ENCODE measurements around the gene STKLD1.
A peak's percentile ranks its signal among the peaks of the same experiment; 100 is the strongest.
"Not testable (repeated sequence)": the region's sequence is repeated elsewhere in the genome, so short reads cannot be mapped to it uniquely, and the experiment has no call there.

The STKLD1 gene

GRCh38 chr9:133436681-133437080 lies 60.5 kb downstream of the STKLD1 start:
- DNase-seq, result no peak

DNA sequence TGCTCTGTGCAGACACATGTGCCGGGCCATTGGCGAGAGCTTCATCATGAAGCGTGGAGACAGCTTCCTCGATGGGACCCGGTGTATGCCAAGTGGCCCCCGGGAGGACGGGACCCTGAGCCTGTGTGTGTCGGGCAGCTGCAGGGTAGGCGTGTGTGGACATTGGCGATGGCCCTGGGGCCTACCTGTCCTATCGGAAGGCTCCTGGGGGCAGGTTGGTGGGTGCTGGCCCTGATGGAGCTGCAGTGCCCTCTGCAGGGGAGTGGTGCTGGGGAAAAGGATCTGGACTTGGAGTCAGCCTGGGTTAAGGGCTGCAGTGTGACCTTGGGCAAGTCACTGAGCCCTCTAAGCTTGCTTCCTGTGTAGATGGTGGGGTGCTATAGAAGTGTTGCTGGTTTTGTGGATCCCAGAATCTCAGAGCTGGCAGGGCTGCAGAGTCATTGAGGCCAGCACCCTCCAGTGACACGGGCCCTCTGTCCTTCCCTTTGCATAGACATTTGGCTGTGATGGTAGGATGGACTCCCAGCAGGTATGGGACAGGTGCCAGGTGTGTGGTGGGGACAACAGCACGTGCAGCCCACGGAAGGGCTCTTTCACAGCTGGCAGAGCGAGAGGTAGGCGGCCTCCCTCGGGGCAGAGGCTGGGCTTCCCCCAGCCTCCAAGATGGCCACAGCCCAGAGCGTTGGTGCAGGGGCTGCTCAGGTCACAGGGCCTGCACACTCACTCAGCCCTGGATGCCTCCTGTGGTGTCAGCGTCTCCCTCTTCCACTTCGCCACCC lies 61.8 kb downstream of the STKLD1 start:
- DNase-seq, result no peak

- no peak for DNase-seq
Observed at GRCh38 chr9:133439337-133439736, 63.2 kb downstream of the STKLD1 start.

GRCh38 chr9:133440874-133441273 lies 64.7 kb downstream of the STKLD1 start:
- DNase-seq, result no peak

- DNase-seq, result no peak
Observed at GRCh38 chr9:133441571-133441970, 65.4 kb downstream of the STKLD1 start.

- DNase-seq, result no peak
Observed at GRCh38 chr9:133443248-133443647, 67.1 kb downstream of the STKLD1 start.

DNA sequence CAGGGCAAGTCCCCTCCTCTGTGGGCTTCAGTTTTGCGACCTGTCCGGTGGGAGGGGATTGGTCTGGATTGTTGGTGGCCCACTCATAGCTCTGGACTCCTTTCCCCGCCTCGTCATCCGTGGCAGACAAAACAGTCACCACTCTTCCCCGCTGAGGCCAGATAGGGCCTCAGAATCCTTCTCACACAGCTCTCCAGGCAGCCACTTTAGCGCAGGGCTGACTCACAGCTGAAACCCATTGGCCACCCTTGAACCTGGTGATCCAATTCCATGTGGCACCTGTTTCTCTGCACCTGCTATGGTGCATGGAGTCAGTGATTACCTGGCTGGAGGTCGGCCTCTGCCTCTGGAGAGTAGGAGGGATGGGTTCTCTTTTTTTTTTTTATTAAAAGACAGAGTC lies 67.8 kb downstream of the STKLD1 start:
- DNase-seq, result no peak

- DNase-seq, result no peak
Observed at GRCh38 chr9:133445293-133445969, 69.3 kb downstream of the STKLD1 start.

DNA sequence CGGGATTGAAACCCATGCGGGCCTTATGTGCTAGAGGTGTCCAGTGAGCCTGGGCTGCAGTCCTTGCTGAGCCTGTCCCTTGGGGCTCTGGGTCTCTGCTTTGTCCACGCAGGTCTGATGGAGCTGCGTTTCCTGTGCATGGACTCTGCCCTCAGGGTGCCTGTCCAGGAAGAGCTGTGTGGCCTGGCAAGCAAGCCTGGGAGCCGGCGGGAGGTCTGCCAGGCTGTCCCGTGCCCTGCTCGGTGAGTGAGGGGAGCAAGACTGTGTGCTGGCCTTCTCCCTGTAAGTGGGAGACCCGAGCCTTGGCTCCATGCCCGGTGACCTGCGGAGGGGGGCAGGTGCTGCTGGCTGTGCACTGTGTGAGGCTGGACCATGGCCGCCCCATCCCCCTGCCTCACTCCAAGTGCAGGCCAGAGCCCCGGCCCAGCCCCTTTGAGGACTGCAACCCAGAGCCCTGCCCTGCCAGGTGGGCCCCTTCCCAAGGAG lies 72.4 kb downstream of the STKLD1 start:
- no peak for DNase-seq

DNA sequence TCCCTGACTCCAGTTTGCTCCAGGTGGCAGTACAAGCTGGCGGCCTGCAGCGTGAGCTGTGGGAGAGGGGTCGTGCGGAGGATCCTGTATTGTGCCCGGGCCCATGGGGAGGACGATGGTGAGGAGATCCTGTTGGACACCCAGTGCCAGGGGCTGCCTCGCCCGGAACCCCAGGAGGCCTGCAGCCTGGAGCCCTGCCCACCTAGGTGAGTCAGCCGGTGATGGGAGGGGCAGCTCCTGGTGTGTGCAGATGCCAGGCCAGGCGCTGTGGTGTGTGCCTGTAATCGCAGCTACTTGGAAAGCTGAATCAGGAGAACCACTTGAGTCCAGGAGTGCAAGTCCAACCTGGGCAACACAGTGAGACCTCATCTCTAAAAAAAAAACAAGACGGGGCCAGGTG lies 73.6 kb downstream of the STKLD1 start:
- no peak for DNase-seq

- DNase-seq, result not testable (repeated sequence)
Observed at GRCh38 chr9:133451865-133452264, 75.7 kb downstream of the STKLD1 start.

GRCh38 chr9:133452562-133452961 lies 76.4 kb downstream of the STKLD1 start:
- no peak for DNase-seq

GRCh38 chr9:133453651-133454050 lies 77.5 kb downstream of the STKLD1 start:
- peak in 17 of 56 donors; percentile 6 to 48 (median 26) for DNase-seq

- no peak for DNase-seq
Observed at GRCh38 chr9:133454325-133454724, 78.2 kb downstream of the STKLD1 start.

DNA sequence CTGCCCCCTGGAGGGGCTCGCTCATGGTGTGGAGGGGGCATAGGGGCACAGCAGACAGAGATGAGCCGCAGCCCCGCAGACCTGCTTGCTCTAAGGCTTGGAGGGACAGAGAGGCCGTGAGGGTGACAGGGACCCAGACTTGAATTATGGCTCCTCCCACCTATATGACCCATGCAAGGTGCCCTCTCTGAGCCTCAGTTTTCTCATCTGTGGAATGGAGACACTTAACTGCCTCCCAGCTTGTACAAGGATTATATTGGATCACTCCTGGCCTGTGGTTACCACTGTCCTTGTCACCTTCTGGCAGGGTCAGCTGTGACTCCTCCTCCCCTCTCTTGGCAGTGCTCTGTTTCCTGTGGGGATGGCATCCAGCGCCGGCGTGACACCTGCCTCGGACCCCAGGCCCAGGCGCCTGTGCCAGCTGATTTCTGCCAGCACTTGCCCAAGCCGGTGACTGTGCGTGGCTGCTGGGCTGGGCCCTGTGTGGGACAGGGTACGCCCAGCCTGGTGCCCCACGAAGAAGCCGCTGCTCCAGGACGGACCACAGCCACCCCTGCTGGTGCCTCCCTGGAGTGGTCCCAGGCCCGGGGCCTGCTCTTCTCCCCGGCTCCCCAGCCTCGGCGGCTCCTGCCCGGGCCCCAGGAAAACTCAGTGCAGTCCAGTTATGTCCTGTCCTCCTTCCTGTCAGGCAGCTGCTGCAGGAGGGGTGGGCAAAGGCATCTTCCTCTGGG lies 78.9 kb downstream of the STKLD1 start:
- DNase-seq, result no peak

Data from amygdala (tissue), 56 donors.